NCI-H1694 (cell line): ENCODE data around the gene KIF2A.

ENCODE experiments used
- DNase-seq: peaks from one replicate; lab custom pipeline; 2025; lab: John Stamatoyannopoulos, UW

Gene KIF2A

DNA sequence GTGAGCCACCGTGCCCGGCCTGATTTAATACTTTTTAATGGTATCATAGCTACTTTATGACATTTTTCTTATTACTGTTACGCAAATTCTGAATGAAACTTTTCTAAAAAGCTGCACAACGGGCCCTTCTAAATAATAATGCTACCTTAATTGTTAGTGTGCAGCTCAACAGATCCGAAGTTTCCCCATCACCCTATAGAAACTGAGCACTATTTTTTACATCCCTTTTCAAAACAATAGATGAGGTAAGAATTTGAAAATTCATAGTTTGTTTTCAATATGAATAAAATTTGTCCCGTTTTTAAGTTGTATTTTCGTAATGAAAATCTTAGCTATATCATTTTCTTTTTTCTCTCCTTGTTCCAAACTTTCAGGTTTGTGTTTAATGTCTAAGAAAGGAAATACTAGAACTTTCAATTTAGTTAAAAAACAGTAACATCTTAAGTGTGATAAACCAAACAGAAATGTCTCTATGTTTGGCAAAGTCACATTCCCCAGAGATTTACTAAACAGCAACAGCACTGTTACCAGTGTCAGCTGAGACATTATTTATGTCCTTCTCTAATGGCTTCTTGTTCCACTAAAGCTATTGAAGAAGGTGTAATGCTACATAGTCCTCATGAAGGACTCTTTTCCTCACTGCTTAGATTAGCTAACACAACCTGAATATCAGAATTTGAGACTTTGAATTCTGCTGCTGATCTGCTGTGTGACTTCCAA lies 22.9 kb downstream of the KIF2A start:
- no peak for DNase-seq

- no peak for DNase-seq
These were observed 24.3 kb downstream of the KIF2A start for GRCh38 chr5:62330302-62330701.

GRCh38 chr5:62331921-62332320 lies 25.9 kb downstream of the KIF2A start:
- peak; percentile 10 for DNase-seq

DNA sequence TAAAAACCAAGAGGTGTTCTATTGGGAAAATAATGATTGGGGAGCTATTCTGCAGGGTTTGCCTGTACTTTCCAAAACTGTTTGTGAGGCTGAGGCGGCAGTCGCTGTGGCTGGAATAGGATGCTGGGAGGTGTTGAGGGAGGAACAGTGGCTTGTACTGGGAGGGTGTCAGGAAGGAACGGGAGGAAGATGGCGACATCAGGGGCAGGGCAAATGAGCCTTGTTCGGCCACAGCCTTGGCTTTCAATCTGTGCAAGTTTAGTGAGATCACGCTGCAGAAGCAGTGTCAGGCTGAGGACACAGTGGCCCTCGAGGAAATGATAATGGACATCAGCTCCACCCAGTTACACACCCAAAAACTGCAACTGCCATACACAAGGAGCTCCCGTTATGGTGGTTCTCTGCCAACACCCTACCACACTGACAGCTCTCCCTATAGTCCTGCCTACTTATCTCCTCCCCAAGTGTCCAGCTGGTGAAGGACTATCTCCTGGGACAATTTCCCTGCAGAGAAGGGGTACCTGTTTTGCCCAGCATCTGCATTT lies 27.3 kb downstream of the KIF2A start:
- no peak for DNase-seq

GRCh38 chr5:62334082-62334481 lies 28.1 kb downstream of the KIF2A start:
- DNase-seq = no peak

GRCh38 chr5:62340392-62340791 lies 34.4 kb downstream of the KIF2A start:
- peak; percentile 16 for DNase-seq

- DNase-seq = no peak
These were observed 35.0 kb downstream of the KIF2A start for GRCh38 chr5:62340979-62341378.

DNA sequence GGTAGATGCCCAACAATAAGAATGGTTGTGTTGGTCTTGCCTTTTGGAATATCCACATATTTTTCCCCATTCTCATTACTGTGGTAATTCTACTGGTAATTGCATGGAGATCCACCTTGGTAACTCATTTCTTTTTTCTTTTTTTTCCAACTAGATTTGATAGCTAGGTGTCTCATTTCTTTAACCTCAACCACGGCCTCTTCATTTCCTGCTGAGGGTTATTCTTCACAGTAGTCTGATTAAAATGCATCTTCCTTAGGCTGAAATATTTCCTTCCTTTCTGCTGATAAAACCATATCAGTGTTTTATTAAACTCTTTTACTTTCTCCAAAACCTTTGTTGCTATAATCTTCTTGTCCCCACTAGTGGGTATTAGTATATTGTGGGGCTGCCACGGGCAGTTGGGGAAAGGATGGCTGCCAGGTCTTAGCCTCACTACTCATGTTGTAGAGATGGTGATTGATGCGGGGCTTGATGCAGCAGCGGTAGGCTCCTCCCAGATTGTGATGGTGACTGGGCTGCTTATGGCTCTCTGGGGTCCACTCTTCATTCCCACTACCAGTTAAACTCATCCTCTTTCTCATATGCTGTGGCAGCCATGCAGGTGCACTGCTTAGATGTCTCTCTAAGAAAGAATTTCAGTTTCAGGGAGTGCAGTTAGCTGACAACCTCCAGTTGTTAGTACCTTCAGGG lies 35.9 kb downstream of the KIF2A start:
- no peak for DNase-seq

DNA sequence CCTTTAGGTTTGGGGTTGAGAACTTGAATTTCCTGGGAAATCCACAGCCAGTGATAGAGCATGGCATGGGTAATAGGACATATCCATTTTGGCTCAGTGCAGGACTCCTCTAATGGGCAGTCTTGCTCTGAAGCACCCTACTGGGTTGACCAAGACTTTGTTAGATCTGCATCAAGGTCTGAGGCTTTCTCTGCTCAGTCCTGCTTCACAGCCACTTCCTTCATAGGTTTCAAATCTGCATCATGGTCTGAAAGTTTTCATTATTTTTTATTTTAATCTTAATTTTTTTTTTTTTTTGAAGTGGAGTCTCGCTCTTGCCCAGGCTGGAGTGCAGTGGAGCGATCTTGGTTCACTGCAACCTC lies 36.5 kb downstream of the KIF2A start:
- DNase-seq = no peak

GRCh38 chr5:62343428-62343827 lies 37.4 kb downstream of the KIF2A start:
- no peak for DNase-seq

- DNase-seq = no peak
These were observed 40.7 kb downstream of the KIF2A start for GRCh38 chr5:62346748-62347147.

DNA sequence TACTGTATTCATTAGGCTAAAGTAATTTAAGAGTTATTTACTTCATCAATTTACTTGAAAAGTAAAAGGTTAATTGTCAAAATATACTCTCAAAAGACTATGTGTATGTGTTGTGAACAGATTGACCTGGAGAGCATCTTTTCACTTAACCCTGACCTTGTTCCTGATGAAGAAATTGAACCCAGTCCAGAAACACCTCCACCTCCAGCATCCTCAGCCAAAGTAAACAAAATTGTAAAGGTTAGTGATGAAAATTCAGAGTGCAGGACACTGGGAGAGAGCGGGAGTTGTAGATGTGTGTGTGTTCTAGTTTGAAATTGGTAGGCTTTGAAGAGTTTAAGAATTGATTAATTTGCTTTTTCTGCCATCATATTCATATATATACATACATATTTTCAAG lies 41.9 kb downstream of the KIF2A start:
- DNase-seq = no peak

- DNase-seq = no peak
These were observed 42.9 kb downstream of the KIF2A start for GRCh38 chr5:62348723-62349481.

DNA sequence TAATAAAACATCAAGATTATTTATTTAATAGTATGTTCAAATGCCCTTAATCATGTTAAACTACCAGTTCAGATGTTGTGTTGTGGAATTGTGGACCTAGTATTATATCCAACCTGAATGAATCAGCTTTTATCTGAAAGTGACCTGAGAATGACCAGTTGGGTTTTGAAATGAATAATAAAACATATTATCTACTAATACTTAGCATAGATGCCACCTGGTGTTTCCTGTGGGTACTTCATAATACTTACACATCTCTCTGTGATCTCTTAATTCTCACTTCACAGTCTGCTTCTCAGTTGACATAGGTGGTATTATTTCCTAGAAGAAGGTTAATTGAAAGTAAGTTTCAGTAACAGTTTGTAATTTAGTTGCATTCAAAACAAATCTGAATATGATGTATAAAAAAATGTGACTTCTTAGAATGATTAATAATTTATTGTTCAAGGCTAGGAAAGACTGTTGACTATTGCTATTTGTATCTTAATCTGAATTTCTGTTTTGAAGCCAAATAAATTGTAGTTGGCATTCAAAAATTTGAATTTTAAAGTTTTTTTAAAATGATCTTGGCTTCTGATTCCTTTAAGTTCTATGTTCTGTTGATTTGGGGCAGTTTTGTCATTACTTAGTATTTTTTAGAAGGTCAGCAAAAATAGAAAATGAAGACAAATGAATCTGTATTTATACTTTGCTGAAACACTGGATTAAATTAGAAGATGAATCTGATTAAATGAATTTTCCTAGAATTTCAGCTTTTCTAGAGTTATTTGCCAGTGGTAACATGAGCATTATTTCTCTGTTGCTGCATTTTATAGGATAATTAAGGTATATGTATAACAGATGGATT lies 48.2 kb downstream of the KIF2A start:
- DNase-seq = peak; percentile 66

- no peak for DNase-seq
These were observed 56.7 kb downstream of the KIF2A start for GRCh38 chr5:62362701-62363100.

DNA sequence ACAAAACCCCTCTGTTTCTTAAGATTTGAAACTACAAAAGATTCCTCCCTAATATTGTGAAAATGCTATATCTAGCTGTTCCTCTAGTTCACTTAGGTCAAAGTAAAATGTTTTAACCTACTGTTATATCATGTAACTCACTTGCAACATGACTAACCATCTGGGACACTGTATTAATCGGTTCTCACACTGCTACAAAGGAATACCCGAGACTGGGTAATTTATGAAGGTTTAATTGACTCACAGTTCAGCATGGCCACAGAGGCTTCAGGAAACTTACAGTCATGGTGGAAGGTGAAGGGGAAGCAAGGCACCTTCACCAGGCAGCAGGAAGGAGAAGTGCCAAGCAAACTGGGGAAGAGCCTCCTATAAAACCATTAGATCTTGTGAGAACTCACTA lies 63.0 kb downstream of the KIF2A start:
- no peak for DNase-seq

GRCh38 chr5:62371409-62371808 lies 65.4 kb downstream of the KIF2A start:
- DNase-seq = no peak

GRCh38 chr5:62372600-62372999 lies 66.6 kb downstream of the KIF2A start:
- no peak for DNase-seq

GRCh38 chr5:62373382-62373781 lies 67.4 kb downstream of the KIF2A start:
- DNase-seq = no peak

DNA sequence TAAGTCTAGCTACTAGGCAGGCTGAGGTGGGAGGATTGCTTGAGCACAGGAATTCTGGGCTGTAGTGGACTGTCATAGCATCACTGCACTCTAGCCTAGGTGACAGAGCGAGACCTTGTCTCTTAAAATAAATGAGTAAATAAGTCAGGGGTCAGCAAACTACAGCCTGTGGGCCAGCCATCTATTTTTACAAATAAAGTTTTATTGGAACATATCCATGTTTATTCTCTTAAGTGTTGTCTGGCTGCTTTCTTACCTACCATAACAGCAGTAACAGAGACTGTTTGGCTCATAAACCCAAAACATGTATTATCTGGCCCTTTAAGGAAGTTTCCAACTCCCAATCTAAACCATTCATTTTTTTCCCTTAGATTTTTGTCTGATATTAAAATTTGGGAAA lies 68.1 kb downstream of the KIF2A start:
- DNase-seq = no peak

DNA sequence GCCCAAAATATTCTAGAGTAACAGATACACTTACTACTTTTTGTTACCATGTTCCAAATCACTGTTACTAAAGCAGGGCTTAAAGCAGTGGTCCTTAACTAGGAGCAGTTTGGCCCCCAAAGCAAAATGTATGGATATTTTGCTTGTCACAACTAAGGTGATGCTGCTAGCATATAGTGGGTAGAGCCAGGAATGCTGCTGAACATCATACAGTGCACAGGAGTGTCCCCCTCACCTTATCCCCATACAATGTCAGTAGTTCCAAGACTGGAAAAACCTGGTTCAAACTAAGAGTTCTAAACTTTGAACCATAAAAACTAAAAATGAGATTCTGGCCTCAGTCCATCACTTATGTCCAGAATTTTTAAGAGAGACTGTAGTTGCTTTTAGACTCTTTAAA lies 69.6 kb downstream of the KIF2A start:
- no peak for DNase-seq

GRCh38 chr5:62376064-62376463 lies 70.1 kb downstream of the KIF2A start:
- DNase-seq = no peak
